NT2/D1 (cell line): ENCODE data around the gene ASGR1.
"Not testable (repeated sequence)": the region's sequence is repeated elsewhere in the genome, so short reads cannot be mapped to it uniquely, and the experiment has no call there.

Experiments
- DNase-seq: peaks from one replicate; pipeline ENCODE4 v3.0.0-alpha.2; 2011; ENCODE audit warnings: low read depth, low spot score
- H3K27me3 ChIP-seq: 2 replicates; pipeline ENCODE4 v1.6.0; 2011; ENCODE audit warnings: mild to moderate bottlenecking; ENCODE audit not compliant: insufficient read length, insufficient read depth
- H3K36me3 ChIP-seq: 2 replicates; pipeline ENCODE4 v1.6.1; 2011; ENCODE audit warnings: mild to moderate bottlenecking, low read length, mixed read lengths; ENCODE audit not compliant: insufficient read depth, insufficient read length
- H3K4me1 ChIP-seq: 2 replicates; pipeline ENCODE4 v1.5.1; 2011; ENCODE audit not compliant: insufficient read depth, insufficient read length
- H3K4me3 ChIP-seq: 2 replicates; pipeline ENCODE4 v1.5.1; 2011; ENCODE audit warnings: low read depth; ENCODE audit not compliant: insufficient read length
- H3K9ac ChIP-seq: 2 replicates; pipeline ENCODE4 v1.6.0; 2011; ENCODE audit warnings: low read depth; ENCODE audit not compliant: insufficient read length
- H3K9me3 ChIP-seq: 2 replicates; pipeline ENCODE4 v1.5.1; 2011; ENCODE audit warnings: mild to moderate bottlenecking, low read length; ENCODE audit not compliant: insufficient read depth
- SUZ12 ChIP-seq: IDR thresholded peaks from 2 replicates; pipeline ENCODE4 v1.6.1; 2011; ENCODE audit not compliant: insufficient read length, insufficient read depth; ENCODE audit errors: extremely low read depth
- YY1 ChIP-seq: IDR thresholded peaks from 2 replicates; pipeline ENCODE4 v1.6.1; 2011; ENCODE audit not compliant: insufficient read length, insufficient read depth
- ZNF274 ChIP-seq: IDR thresholded peaks from 2 replicates; pipeline ENCODE4 v1.6.1; 2011; ENCODE audit warnings: mild to moderate bottlenecking, low read depth, low read length

The ASGR1 gene

GRCh38 chr17:7167832-7168231, 11.3 kb downstream of the ASGR1 start:
- Histone ChIP-seq H3K27me3 (no peaks in the 10 kb centered on the region), H3K9me3 (peaks cover 6% of the 10 kb centered on the region; the same call in 1 of the 2 replicates), H3K9ac (no peak overlapping the region), H3K36me3 (no peaks in the 10 kb centered on the region), H3K4me3 (no peak overlapping the region), H3K4me1 (no peaks in the 10 kb centered on the region)
- DNase-seq, result no peak
- TF ChIP-seq YY1, result no peak

- Histone ChIP-seq H3K9me3 (peaks cover 6% of the 10 kb centered on the region; the same call in 1 of the 2 replicates), H3K4me1 (no peaks in the 10 kb centered on the region), H3K27me3 (no peaks in the 10 kb centered on the region), H3K9ac (no peak overlapping the region), H3K36me3 (no peaks in the 10 kb centered on the region), H3K4me3 (no peak overlapping the region)
- no peak for TF ChIP-seq SUZ12
- TF ChIP-seq ZNF274, result no peak
- DNase-seq, result no peak
Observed at GRCh38 chr17:7166873-7167272, 12.3 kb downstream of the ASGR1 start.

- not testable (repeated sequence) for H3K4me3 ChIP-seq, H3K9me3 ChIP-seq, H3K36me3 ChIP-seq, H3K9ac ChIP-seq, H3K27me3 ChIP-seq, H3K4me1 ChIP-seq, DNase-seq
Observed at GRCh38 chr17:7159571-7159970, 19.6 kb downstream of the ASGR1 start.

GRCh38 chr17:7158424-7158823, 20.7 kb downstream of the ASGR1 start:
- H3K27me3 ChIP-seq, H3K4me1 ChIP-seq, H3K36me3 ChIP-seq, DNase-seq, H3K9ac ChIP-seq, H3K9me3 ChIP-seq, H3K4me3 ChIP-seq: not testable (repeated sequence)

- no peaks in the 10 kb centered on the region for H3K27me3 ChIP-seq
- H3K9me3 ChIP-seq, result no peaks in the 10 kb centered on the region
- no peak for TF ChIP-seq ZNF274
- no peak for TF ChIP-seq SUZ12
- no peak for TF ChIP-seq YY1
- H3K9ac ChIP-seq, result no peak overlapping the region
- no peak overlapping the region for H3K4me3 ChIP-seq
- no peaks in the 10 kb centered on the region for H3K36me3 ChIP-seq
- no peaks in the 10 kb centered on the region for H3K4me1 ChIP-seq
- no peak for DNase-seq
Observed at GRCh38 chr17:7156342-7156940, 22.7 kb downstream of the ASGR1 start.

- no peak overlapping the region for H3K9ac ChIP-seq
- H3K36me3 ChIP-seq, result no peaks in the 10 kb centered on the region
- H3K27me3 ChIP-seq, result no peaks in the 10 kb centered on the region
- H3K4me3 ChIP-seq, result no peak overlapping the region
- H3K4me1 ChIP-seq, result no peaks in the 10 kb centered on the region
- no peaks in the 10 kb centered on the region for H3K9me3 ChIP-seq
- TF ChIP-seq ZNF274, result no peak
- TF ChIP-seq SUZ12, result no peak
- TF ChIP-seq YY1, result no peak
- DNase-seq, result no peak
Observed at GRCh38 chr17:7147772-7148171, 31.4 kb downstream of the ASGR1 start.

- Histone ChIP-seq H3K27me3 (no peaks in the 10 kb centered on the region), H3K4me3 (no peak overlapping the region), H3K9ac (no peak overlapping the region), H3K36me3 (no peaks in the 10 kb centered on the region), H3K9me3 (no peaks in the 10 kb centered on the region), H3K4me1 (no peaks in the 10 kb centered on the region)
- TF ChIP-seq YY1 (no peak), SUZ12 (no peak), ZNF274 (no peak)
- no peak for DNase-seq
Observed at GRCh38 chr17:7146115-7146514, 33.1 kb downstream of the ASGR1 start.

- Histone ChIP-seq H3K4me1 (peaks cover 2% of the 10 kb centered on the region), H3K9ac (no peak overlapping the region), H3K27me3 (no peaks in the 10 kb centered on the region), H3K4me3 (no peak overlapping the region), H3K9me3 (no peaks in the 10 kb centered on the region), H3K36me3 (no peaks in the 10 kb centered on the region)
- TF ChIP-seq SUZ12 (no peak), ZNF274 (no peak)
- no peak for DNase-seq
Observed at GRCh38 chr17:7144213-7144612, 35.0 kb downstream of the ASGR1 start.
